SJCRH30 (cell line): ENCODE results near the gene TBC1D16. TPM values are rescaled to one million over a fixed set of nuclear protein-coding genes. Genes with fewer than 3 reads are reported as not detected.
A peak's percentile ranks its signal among the peaks of the same experiment; 100 is the strongest.
"Not testable (repeated sequence)": the region's sequence is repeated elsewhere in the genome, so short reads cannot be mapped to it uniquely, and the experiment has no call there.

ENCODE experiments used
- DNase-seq, 2 experiments: peaks; one replicate each; pipeline ENCODE4 v3.0.0-alpha.2; 2015 to 2020
- H3K27ac ChIP-seq: fragments of 250-450 bp; sonication (Bioruptor Pico); 2 replicates; pipeline ENCODE4 v1.5.1; 2020; ENCODE audit warnings: mild to moderate bottlenecking, moderate library complexity
- H3K27me3 ChIP-seq: fragments of 250-450 bp; sonication (Bioruptor Pico); 2 replicates; pipeline ENCODE4 v1.5.1; 2020; ENCODE audit warnings: mild to moderate bottlenecking, moderate library complexity
- H3K36me3 ChIP-seq: fragments of 250-450 bp; sonication (Bioruptor Pico); 2 replicates; pipeline ENCODE4 v1.5.1; 2020; ENCODE audit warnings: mild to moderate bottlenecking, moderate library complexity
- H3K4me1 ChIP-seq: fragments of 250-450 bp; sonication (Bioruptor Pico); 2 replicates; pipeline ENCODE4 v1.5.1; 2020; ENCODE audit warnings: mild to moderate bottlenecking, moderate library complexity
- H3K4me3 ChIP-seq: fragments of 250-450 bp; sonication (Bioruptor Pico); 2 replicates; pipeline ENCODE4 v1.5.1; 2020; ENCODE audit warnings: mild to moderate bottlenecking, moderate library complexity
- H3K9me3 ChIP-seq: fragments of 250-450 bp; sonication (Bioruptor Pico); replicated peaks from 2 replicates; pipeline ENCODE4 v1.5.1; 2020; ENCODE audit warnings: mild to moderate bottlenecking, moderate library complexity
- total RNA-seq: library from RNA; depleted of rRNA; stranded (reverse); fragments of >200 nt; shearing (Covaris generic); gene quantifications from 2 replicates; pipeline ENCODE4 v1.2.3, GENCODE V29; 2014

Gene TBC1D16
- total RNA-seq, 1 experiment from 2014 or later = 61.6 TPM

DNA sequence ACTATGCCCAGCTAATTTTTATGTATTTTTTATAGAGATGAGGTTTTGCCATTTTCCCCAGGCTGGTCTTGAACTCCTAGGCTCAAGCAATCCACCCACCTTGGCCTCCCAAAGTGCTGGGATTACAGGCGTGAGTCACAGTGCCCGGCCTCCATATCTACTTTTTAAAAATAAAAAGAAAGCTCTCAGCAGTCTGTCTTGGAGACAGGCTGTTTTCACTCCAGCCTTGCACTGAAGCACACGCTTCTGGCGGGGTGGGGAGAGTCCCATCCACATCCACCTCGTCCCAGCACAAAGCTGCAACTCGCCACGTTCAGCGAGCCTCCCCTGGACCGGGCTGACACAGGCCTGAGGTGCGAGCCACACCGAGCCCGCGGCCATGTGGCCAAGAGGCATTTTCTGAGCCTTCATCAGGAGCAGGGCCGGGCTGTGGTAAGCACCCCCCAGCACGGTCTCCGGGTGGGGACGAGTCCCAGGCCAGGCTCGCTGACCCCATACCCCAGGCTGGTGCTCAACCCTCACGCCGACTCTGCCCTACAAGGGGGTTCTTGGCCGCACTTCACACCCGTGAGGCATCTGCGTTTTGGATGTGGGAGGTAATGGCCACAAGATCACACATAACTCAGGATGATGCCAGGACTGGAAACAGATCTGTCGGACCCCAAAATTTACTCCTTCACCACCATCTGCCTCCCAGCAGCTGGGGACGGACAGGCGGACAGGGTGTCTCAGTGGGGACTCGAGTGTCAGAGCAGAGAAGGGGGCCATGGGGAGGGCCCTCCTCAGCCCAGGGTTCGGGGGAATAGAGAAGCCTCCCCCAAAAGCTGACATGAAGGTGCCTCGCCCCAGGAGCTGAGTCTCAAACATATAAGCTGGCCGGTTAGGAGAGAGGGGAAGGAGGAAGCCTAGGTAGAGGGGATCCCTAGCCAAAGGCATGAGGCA is 28.6 kb downstream of the TBC1D16 start:
- Histone ChIP-seq H3K9me3 (no peaks in the 10 kb centered on the region), H3K27ac (no peak overlapping the region), H3K27me3 (no peaks in the 10 kb centered on the region), H3K36me3 (peaks cover 8% of the 10 kb centered on the region), H3K4me3 (no peak overlapping the region), H3K4me1 (no peaks in the 10 kb centered on the region; the same call in 1 of the 2 replicates)
- no peak for DNase-seq

DNA sequence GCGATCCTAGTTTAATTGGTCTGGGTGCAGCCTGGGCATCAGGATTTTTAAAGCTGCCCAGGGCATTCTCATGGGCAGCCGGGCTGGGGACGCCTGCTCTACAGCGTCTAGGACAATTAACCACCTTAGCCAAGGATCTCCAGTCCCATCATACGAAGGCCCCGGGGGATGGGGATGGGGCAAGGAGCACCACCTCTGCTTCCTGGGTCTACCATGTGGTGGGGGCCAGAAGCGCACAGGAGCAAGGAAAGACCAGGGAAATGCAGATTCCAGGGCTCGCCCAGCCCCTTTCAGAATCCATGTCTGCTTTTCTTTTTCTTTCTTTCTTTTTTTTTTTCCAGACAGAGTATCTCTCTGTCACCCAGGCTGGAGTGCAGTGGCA is 29.3 kb downstream of the TBC1D16 start:
- Histone ChIP-seq H3K36me3 (peaks cover 10% of the 10 kb centered on the region; the same call in 1 of the 2 replicates), H3K4me3 (no peak overlapping the region), H3K27ac (no peak overlapping the region), H3K27me3 (no peaks in the 10 kb centered on the region), H3K9me3 (no peaks in the 10 kb centered on the region), H3K4me1 (no peaks in the 10 kb centered on the region; the same call in 1 of the 2 replicates)
- DNase-seq = no peak

DNA sequence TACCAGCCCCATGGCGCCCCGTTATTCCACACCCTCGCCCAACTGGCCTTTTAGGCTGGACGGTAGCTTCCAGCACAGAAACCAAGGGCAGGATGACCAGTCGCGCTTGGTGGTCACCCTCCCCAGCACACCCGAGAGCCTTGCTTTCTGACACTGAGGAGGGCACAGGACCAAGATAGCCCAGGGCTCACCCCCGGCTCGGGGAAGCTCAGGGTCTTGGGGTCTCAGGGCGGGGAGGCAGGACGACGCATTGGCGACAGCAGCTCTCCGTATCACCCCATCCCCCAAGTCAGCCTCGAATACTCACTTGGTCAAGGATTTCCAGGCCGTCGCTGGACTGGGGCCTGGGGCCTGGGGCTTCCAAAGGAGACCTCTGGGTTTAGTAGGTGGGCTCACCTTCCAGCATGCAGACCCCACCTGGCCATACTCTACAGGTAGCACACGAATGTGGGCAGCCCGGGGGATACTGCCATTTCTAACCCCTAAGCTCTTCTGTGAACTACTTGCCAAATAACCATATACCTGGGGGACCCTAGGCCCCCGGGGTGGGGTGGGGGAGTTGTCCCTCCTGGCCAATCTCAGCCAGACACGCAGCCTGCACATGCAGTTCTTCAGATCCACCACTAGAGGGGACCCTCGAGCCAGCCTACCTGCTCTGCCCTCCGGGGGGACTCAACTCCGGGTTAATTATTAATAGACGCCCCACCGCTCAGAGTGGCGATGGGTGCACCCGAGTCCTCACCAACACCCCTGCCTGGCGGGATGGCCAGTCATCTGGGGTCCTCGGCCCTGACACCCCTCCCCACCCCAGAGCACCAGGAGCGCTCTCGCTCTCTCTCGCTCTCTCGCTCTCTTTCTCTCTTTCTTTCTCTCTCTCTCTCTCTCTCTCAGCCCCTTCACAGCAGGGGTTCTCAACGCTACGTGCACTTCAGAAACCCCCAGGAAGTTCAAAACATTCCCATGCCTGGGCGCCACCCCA is 30.0 kb downstream of the TBC1D16 start:
- Histone ChIP-seq H3K9me3 (no peaks in the 10 kb centered on the region), H3K4me1 (no peaks in the 10 kb centered on the region; the same call in 1 of the 2 replicates), H3K27ac (no peak overlapping the region), H3K4me3 (no peak overlapping the region), H3K36me3 (peaks cover 15% of the 10 kb centered on the region; the same call in 1 of the 2 replicates), H3K27me3 (no peaks in the 10 kb centered on the region)
- peak; percentile 68 to 85 for DNase-seq

DNA sequence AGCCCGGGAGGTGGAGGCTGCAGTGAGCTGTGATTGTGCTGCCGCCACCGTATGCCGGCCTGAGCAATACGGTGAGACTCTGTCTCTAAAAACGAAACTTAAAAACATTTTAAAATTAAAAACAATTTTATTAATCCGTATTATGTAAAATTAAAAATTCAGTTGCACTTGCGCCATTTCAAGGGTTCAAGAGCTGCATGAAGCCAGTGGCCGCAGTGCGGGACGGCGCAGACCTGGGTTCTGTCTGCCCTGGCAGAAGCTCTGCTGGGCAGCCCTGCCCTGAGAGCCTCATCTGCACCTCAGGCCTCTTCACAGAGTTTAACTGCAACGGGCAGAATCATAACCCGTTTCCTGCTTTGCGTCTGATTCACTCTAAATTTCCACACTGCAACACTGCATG is 31.7 kb downstream of the TBC1D16 start:
- no peaks in the 10 kb centered on the region for H3K9me3 ChIP-seq
- peaks cover 21% of the 10 kb centered on the region; the same call in 1 of the 2 replicates for H3K36me3 ChIP-seq
- H3K4me3 ChIP-seq = no peak overlapping the region
- no peak for DNase-seq
- H3K4me1 ChIP-seq = no peaks in the 10 kb centered on the region; the same call in 1 of the 2 replicates
- H3K27ac ChIP-seq = no peak overlapping the region
- no peaks in the 10 kb centered on the region for H3K27me3 ChIP-seq

DNA sequence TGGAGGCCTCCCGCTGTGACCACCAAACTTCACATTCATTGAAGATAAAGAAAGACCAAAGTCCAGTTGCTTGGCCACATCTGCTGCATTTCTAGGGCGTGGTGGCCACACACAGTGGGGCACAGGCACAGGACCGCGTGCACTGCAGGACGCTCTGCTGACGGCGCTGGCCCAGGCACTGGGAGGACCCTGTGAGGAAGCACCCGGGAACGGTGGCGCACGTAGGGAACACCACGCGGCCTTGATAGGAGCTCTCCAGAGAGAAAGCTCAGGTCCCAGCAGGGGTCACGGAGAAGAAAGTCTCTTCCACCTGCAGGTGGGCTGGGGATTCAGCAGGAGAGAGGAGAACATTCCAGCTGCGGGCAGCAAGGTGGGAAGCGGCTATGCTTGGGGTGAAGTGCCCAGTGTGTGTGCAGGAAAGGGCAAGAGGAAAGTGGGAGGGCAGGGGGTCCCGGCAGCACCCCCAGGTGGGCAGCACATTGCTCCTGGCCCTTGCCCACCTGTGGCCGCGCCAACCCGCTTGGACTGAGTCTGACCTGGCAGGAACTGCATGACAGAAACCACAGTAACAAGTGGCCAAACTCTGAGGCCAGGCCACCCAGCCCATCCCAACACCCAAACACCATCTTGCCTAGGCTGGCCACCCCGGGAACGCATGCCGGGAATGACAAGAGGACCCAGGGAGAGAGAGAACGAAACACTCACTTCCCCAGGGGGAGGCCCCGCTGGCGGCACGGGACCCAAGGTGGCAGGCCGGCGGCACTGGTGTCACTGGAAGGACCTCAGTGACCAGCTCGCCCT is 32.8 kb downstream of the TBC1D16 start:
- no peak overlapping the region for H3K27ac ChIP-seq
- no peak overlapping the region for H3K4me3 ChIP-seq
- H3K4me1 ChIP-seq = no peaks in the 10 kb centered on the region
- H3K36me3 ChIP-seq = peaks cover 21% of the 10 kb centered on the region; the same call in 1 of the 2 replicates
- no peak for DNase-seq
- no peaks in the 10 kb centered on the region for H3K27me3 ChIP-seq
- H3K9me3 ChIP-seq = no peaks in the 10 kb centered on the region

DNA sequence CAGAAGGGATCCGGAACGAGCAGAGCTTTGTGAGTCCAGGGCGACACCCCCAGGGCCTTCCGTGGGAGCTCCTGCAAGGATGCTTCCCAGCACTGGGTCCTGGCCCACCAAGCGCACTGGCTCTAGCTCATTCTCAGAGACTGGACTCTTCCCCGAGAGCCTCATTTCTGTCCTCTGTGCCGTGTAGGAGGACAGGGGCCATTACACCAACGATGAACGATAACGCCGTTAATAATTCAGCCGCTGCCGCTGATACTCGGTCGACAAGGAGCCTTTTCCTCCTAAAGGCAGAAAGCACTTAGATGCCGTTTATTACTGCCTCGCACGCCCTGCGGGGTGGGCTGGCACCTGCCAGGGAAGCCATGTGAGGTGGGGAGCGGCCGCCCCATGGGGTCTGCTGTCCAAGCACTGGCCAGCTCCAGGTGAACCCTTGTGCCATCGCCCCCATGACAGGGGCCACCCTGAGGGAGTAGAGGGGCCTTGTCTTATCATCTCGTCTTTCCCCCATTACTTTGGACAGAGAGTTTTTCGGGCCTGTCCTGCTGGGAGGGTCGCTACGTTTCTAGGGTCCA is 33.5 kb downstream of the TBC1D16 start:
- no peaks in the 10 kb centered on the region for H3K9me3 ChIP-seq
- no peak overlapping the region for H3K4me3 ChIP-seq
- no peaks in the 10 kb centered on the region for H3K4me1 ChIP-seq
- no peak for DNase-seq
- H3K36me3 ChIP-seq = peaks cover 21% of the 10 kb centered on the region; the same call in 1 of the 2 replicates
- H3K27ac ChIP-seq = no peak overlapping the region
- H3K27me3 ChIP-seq = no peaks in the 10 kb centered on the region

DNA sequence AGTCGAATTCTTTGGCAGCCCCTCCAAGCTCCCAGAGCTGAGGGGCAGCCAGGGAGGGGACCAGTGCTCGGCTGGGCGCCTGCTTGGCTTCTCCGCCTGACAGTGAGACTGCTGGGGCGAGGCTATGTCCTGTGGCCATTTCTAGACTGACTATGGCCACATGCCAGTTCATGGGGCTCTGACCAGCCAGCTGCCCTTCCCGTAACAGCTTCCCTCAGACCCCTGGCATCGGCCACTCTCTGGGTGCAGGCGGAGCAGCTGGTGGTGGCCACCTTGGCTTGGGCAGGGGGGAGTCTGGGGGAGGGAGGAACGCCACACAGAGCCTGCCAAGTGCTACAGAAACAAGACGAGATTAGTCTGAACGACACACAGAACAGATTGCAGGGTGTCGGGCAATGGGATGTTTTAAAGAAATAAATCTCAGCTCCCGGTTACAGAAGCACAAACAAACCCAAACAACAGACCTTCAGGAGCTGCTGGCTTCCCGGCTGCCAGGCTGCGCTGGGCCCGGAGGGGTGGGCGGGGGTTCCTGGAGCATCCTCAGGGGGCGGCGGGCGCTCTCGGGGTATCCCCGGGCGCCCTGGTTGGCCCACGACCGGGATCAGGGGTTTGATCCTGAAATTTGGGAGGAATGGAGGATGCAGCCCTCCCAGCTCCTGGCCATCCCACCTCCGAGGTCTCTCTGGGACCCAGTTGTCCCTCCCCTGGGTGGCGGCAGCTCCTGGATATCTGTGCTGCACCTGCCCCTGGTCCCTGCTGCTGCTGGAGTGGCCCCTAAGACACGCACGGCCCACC is 34.5 kb downstream of the TBC1D16 start:
- H3K9me3 ChIP-seq = no peaks in the 10 kb centered on the region
- H3K27ac ChIP-seq = no peak overlapping the region
- no peaks in the 10 kb centered on the region for H3K27me3 ChIP-seq
- no peak overlapping the region for H3K4me3 ChIP-seq
- H3K4me1 ChIP-seq = no peaks in the 10 kb centered on the region
- H3K36me3 ChIP-seq = peaks cover 21% of the 10 kb centered on the region; the same call in 1 of the 2 replicates
- DNase-seq = no peak

DNA sequence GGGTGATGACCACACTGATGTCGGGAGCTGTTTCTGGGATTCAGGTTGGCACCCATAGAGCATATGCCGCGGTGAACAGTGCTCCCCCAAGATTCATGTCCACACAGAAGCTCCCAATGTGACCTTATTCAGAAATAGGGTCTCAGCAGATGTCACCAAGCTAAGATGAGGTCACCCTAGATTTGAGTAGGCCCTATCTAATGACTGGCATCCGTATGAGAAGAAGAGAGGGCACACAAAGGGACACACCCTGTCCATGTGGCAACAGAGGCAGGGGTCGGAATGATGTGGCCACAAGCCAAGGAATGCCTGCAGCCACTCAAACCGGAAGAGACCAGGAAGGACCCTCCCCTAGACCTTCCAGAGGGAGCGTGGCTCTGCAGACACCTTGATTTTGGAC is 35.5 kb downstream of the TBC1D16 start:
- H3K36me3 ChIP-seq = peaks cover 21% of the 10 kb centered on the region; the same call in 1 of the 2 replicates
- H3K27me3 ChIP-seq = no peaks in the 10 kb centered on the region
- DNase-seq = no peak
- H3K4me1 ChIP-seq = no peaks in the 10 kb centered on the region
- no peak overlapping the region for H3K4me3 ChIP-seq
- H3K9me3 ChIP-seq = no peaks in the 10 kb centered on the region
- H3K27ac ChIP-seq = no peak overlapping the region

DNA sequence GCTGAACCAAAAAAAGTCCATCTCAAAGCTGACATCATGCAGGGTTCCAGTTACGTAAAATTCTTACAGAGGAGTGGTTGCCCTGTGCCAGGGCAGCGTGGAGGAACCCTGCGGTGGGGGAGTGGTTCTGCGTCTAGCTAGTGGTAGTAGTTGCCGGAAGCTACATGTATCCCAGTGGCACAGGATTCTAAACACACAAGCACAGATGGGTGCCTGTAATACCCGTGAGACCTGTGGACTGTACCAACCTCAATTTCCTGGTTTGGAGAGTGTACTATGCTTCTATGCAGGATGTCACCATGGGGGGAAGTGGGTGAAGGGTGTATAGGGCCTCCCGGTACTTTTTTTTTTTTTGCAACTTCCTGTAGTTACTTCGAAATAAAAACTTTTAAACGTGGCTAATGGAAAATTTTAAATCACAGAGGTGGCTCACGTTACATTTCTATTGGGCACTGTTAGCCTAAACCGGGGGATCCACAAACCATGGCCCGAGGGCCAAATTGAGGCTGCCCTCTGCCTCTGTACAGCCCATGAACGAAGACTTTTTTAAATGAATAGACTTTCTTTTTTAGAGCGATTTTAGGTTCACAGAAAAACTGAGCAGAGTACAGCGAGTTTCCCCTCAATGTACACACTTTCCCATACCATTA is 38.5 kb downstream of the TBC1D16 start:
- H3K27ac ChIP-seq = no peak overlapping the region
- H3K9me3 ChIP-seq = no peaks in the 10 kb centered on the region
- DNase-seq = no peak
- no peaks in the 10 kb centered on the region for H3K27me3 ChIP-seq
- peaks cover 22% of the 10 kb centered on the region for H3K4me1 ChIP-seq
- H3K36me3 ChIP-seq = peaks cover 14% of the 10 kb centered on the region; the same call in 1 of the 2 replicates
- H3K4me3 ChIP-seq = no peak overlapping the region

DNA sequence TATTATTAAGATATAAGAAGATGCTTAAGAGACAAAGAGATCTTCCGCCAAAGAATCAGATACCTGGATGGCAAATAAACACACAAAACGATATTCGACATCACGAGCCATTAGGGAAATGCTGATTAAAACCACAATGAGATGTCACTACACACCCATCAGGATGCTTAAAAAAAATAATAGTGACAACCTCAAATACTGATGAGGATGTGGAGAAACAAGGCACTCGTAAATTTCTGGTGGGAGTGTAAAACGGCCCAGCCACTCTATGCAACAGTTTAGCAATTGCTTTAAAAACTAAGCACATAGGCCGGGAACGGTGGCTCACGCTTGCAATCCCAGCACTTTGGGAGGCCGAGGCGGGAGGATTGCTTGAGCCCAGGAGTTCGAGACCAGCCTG is 39.4 kb downstream of the TBC1D16 start:
- peaks cover 22% of the 10 kb centered on the region for H3K4me1 ChIP-seq
- no peaks in the 10 kb centered on the region for H3K27me3 ChIP-seq
- peaks cover 10% of the 10 kb centered on the region; the same call in 1 of the 2 replicates for H3K36me3 ChIP-seq
- H3K9me3 ChIP-seq = no peaks in the 10 kb centered on the region
- no peak overlapping the region for H3K27ac ChIP-seq
- no peak for DNase-seq
- H3K4me3 ChIP-seq = no peak overlapping the region

DNA sequence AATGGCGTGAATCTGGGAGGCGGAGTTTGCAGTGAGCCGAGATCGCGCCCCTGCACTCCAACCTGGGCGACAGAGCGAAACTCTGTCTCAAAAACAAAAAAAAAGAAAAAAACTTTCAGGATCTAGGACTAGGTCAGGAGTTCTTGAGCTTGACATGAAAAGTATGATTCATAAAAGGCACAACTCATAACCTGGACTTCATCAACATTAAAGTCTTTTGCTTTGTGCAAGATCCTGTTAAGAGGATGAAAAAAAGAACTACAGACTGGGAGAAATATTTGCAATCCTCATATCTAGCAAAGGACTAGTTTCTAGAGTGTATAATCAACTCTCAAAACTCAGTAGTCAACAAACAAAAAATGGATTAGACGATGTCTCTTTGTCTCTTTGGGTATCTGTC is 40.0 kb downstream of the TBC1D16 start:
- Histone ChIP-seq H3K36me3 (peaks cover 6% of the 10 kb centered on the region; the same call in 1 of the 2 replicates), H3K4me1 (peaks cover 22% of the 10 kb centered on the region), H3K9me3 (no peaks in the 10 kb centered on the region), H3K27me3 (no peaks in the 10 kb centered on the region), H3K4me3 (no peak overlapping the region), H3K27ac (no peak overlapping the region)
- no peak for DNase-seq

DNA sequence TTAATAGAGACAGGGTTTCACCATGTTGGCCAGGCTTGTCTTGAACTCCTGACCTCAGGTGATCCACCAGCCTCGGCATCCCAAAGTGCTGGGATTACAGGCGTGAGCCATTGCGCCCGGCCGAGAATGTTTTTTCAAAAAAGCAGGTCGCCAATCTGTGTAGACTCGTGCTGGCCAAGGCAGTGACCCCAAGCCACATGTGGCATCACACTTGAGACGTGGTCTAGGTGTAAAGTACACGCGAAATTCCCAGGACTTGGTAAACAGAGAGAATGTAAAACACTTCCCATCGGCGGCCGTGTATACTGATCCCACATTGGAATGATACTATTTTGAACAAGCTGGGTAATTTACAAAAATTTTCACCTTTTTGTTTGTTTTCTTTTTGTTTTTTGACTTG is 41.1 kb downstream of the TBC1D16 start:
- no peaks in the 10 kb centered on the region for H3K27me3 ChIP-seq
- DNase-seq = no peak

DNA sequence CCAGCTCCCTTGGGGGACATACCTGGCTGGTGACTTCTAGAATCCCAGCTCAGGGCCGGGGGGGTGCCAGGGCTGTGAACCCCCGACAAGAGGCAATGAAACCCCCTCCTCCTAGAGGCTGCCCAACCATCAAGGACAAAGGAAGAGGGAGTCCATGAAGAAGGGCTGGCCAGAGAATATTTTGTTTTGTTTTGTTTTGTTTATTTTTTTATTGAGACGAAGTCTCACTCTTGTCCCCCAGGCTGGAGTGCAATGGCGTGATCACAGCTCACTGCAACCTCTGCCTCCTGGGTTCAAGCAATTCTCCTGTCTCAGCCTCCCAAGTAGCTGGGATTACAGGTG is 41.5 kb downstream of the TBC1D16 start:
- H3K27me3 ChIP-seq, DNase-seq, H3K9me3 ChIP-seq, H3K36me3 ChIP-seq, H3K4me3 ChIP-seq: not testable (repeated sequence)
- H3K27ac ChIP-seq = peak overlapping the region; percentile 10; the same call in 1 of the 2 replicates
- H3K4me1 ChIP-seq = peaks cover 22% of the 10 kb centered on the region

More for the DNA sequence above, 41.1 kb downstream of the TBC1D16 start:
- Histone ChIP-seq H3K9me3 (no peaks in the 10 kb centered on the region), H3K36me3 (no peaks in the 10 kb centered on the region), H3K4me1 (peaks cover 22% of the 10 kb centered on the region), H3K27ac (no peak overlapping the region), H3K4me3 (no peak overlapping the region)
